Stimulated activated CD4-positive, alpha-beta T cell treated with anti-CD3 and anti-CD28 coated beads, Interleukin-12 subunit alpha, Interleukin-12 subunit beta, amount 100 ng/mL, for 4 hours (primary cell): ENCODE results near the gene LRRC4.

ENCODE experiments used
- DNase-seq: peaks from one replicate; pipeline ENCODE4 v3.0.0-alpha.2; 2020

LRRC4 gene

DNA sequence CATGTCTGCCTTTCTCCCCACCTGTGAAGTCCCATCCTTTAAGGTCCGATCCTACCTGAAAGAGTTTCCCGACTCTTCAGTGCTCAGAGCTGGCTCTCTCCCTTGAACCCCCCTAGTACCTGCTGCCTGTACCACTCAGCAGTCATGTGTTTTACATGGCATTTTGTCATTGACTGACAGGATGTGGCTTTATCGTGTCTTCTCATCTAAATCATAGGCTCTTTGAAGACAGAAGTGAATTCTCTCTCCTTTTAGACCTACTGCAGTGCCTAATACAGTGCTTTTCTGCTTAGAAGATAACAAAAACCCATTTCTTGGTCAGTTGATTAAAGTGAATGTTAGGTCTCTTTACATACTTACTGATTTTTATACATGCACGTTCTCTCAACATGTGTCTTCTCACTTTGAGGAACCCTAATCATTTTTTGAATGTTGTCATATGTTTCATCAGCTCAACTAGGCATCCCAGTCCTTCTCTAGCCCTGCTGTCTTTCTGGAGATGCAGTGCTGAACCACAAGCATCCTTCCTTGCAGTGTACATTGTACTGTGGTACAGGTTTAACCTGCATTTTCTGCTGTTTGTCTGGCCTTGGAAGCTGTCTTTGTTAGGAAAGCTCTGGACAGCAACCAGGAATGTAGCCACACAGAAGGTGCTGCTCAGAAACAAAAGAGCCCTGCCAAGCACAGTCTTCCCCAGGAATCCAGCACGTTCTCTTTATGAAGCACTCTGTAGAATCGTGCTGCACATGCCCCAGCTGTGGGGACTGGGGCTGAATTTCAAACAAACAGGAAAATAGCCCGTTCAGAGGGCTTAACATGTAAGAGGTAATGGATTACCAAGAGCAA, 28.1 kb upstream of the LRRC4 start:
- DNase-seq: no peak

DNA sequence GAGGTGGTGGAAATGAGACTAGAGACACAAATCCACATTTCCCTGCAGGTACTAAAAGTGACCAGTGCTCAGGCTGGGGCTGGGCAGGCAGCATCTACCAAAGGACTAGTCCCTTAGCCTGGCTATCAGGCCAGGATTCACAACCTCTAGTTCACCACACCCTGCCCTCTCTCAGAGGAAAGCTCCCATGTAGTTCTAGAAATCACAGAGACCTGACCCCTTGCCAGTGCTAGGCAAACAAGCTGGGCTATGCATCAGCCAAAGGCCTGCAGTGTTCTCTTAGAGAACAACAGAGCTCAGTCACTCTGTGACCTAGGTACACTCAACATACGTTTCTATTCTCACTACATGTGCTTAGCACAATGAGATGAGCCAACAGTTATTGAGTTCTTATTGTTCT, 26.7 kb upstream of the LRRC4 start:
- no peak for DNase-seq

GRCh38 chr7:128056901-128057300, 25.7 kb upstream of the LRRC4 start:
- no peak for DNase-seq

DNA sequence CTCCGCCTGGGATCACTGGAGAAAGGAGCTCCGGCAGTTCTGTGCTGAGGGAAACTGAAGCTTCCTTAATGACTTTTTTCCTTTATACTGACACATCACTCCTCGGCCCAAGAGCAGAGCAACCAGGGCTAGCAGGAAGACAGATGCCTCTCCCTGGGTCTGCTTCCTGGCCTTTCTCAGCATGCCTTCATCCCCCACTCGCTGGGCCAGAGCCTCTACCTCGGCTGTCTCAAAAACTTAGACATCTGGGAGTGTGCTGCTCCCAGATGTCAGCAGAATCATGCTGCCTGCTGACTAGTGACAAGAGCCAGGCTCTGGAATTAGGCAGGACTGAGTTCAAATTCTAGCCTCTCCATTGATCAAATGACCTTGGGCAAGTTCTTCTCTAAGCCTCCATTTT, 24.4 kb upstream of the LRRC4 start:
- DNase-seq: no peak

- DNase-seq: no peak
These were observed 23.3 kb upstream of the LRRC4 start for GRCh38 chr7:128054511-128054910.

DNA sequence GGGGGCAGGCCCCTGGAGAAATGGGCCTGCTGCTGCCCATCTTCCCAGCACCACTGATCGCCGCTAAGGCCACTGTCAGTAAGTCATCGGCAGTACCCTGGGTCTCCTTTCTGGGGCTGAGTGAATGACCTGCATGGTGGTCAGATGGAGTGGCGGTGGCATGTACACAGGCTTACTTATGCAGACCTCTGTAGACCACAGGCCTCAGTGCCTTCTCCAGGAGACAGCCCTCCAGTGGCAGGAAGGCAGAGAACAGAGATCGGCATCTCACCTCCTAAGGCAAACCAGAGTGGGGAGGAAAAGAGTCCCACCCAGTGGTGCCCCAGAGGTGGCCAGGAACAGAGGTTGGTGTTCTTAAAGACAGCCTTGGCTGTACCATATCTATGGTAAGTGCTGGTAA, 22.8 kb upstream of the LRRC4 start:
- no peak for DNase-seq

- no peak for DNase-seq
These were observed 21.8 kb upstream of the LRRC4 start for GRCh38 chr7:128053023-128053422.

DNA sequence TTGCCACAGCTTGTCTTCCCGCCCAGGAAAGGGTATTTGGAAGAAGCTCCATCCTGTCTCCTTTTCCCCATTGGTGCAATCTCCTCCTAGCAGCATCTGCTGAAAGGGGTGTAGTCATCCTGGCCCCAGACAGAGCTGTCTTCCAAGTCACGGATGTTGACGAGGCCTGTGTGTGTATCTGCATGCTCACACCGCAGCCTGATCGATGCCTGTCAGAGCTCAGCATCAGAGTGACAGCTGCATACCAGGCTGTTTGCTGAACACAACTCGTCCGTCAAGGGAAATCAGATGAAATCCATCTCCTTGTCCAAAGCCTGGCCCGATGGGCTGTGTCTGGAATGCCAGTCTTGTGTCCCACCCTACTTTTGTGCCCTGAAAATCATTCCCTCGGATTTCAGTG, 21.2 kb upstream of the LRRC4 start:
- no peak for DNase-seq

DNA sequence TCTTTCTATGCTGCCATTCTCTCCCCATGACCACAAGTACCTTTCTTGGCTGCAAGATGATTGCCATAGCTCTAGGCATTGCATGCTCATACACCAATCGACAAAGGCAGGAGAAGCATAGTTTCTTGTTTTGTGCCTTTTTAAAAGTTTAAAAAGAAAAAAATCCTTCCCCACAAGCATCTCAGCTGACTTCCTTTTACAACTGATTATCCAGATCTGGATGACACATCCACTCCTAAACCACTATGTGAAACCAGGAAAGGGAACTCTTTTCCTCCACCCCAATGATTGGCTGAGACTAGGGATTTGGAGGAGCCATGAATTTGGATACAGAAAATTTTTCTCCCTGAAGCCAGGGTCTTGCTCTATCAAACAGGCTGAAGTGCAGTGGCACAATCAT, 14.5 kb upstream of the LRRC4 start:
- DNase-seq: no peak

- DNase-seq: no peak
These were observed 13.9 kb upstream of the LRRC4 start for GRCh38 chr7:128045158-128045557.

DNA sequence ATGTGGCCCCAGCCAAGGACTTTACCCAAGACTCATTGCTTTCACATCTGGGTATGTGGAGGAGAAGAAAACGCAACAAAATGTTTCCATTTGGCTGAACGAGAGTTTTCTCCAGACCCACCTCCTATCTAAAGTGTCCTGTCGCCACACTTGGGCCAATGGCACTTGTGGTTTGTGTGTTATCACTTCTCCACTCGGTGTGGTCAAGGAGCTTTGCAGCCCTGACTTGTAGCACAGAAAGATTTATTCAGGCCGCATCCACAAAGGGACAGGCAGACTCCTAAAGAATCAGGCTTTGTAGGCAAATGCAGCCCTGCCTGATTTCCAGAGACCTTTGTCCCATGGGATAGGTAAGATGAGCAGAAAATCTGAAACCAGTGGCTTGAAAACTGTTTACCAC, 12.8 kb upstream of the LRRC4 start:
- DNase-seq: no peak

GRCh38 chr7:128042012-128042411, 10.8 kb upstream of the LRRC4 start:
- DNase-seq: no peak

- DNase-seq: no peak
These were observed 10.0 kb upstream of the LRRC4 start for GRCh38 chr7:128041203-128041602.

- no peak for DNase-seq
These were observed 9.0 kb upstream of the LRRC4 start for GRCh38 chr7:128040205-128040604.

DNA sequence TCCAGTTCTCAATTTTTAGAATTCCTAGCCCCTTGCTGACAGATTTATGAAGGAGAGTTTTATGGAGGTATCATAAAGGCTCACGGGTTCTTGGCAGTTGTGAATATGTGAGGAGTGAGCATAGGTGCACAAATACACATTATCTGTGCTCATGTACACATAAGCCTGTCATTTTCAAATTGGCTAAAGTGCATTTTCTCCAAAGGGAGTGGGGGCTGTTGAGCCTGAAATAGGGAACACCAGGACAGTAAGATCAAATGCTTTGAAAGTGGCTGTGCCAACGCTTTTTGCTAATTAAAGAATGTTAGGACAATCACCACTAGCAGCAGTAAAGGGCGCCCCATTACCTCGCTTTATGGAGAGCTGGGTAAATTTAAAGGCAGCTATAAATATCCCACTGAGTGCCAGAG, 8.3 kb upstream of the LRRC4 start:
- no peak for DNase-seq

DNA sequence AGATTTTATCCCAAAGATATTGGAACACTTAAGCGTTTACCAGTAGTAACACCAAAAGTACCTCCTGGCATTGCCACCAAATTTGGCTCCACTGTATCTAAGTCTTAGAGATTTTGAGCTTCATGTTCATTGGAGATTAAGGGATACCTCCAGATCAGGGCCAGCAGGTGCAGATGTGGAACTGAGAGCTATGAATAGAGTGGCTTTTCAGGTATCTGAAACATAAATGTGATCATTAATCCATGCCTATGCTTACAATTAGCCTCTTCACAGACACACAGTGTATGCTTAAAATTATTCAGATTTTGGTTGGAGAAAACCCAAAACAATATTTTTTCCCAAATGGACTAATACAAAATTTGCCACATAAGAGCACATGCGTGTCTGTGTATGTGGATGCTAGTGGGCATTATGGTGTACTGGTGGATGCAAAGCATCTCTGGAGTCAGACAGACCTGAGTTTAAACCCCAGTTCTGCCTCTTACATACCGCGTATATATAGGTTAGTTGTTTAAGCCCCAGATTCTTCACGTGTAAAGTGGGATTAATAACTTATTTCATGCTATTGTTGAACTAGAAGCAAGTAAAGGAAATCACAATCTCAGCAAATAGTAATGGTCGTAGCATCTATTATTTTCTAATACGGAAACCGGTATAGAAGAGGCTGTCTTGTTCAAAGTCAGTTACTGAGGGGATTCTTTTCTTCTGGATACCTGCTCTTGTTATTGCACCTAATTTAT, 6.8 kb upstream of the LRRC4 start:
- DNase-seq: no peak

GRCh38 chr7:128037081-128037480, 5.8 kb upstream of the LRRC4 start:
- DNase-seq: no peak

DNA sequence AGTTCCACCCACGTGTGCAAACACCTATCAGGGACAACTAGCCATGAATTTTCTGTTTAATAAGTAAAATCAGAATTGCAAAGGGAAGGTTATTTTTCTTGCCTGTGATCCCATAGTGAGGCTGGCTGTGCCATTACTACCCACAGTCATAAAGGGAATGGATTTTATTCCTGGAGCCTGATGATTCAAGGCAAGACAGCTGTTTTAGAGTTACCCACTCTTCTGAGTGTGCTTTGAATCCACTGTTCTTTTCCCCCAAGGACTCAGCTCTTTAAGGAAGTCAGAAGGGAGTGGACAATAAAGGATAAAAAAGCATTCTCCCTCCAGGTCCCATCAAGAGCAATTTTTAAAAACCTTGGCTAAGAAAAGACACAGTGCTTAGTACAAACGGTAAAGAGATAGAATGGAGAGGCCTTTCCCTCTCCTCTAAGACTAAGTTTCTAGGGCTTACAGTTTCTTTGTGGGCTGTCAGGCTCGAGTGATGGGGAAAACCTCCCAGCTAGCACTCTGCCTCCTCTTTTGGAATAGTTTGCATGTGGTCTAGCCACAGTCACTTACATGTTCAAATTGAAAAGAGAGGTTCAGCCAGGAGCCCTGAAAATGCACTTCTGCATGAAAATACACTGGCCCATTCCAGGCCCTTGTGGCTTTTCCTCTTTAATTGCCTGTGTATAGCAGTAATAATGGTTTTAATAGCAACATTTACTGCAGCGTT, 5.1 kb upstream of the LRRC4 start:
- no peak for DNase-seq

DNA sequence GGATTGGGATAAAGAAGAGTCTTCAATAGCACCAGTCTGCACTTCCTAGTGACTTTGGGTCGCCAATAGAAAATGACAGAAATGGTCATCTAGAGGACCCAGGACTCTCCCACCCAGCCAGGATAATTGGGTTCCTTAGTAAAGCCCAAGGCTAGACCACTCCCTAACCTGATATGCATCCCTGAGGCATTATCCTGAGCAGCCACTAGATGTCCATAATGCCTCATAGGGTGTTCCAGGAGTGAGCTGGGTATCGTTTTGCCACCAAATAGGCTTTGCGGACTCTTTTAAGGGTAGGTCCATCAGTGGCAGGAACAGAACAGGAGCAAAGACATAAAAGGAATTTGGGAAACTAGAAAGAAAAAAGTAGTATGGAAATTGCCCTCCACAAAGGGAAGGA, 4.5 kb upstream of the LRRC4 start:
- no peak for DNase-seq

DNA sequence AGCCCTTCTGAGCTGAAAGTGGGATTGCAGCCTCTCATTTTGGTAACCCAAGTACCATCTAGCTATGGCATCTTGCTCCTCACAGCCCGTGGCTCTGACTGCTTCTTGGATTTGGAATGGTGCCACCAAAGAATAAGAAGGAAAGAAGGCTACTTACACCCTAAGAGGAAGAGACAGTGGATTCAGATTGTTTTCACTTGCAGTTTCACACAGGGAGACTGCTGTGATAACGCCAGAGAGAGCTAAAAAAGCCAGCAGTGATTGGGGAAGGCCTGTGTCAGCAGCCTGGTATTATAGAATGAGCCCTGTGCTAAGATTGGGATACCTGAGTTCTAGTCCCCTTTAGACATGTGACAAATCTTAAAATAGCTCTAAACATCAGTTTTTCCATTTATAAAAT, 3.6 kb upstream of the LRRC4 start:
- DNase-seq: no peak

DNA sequence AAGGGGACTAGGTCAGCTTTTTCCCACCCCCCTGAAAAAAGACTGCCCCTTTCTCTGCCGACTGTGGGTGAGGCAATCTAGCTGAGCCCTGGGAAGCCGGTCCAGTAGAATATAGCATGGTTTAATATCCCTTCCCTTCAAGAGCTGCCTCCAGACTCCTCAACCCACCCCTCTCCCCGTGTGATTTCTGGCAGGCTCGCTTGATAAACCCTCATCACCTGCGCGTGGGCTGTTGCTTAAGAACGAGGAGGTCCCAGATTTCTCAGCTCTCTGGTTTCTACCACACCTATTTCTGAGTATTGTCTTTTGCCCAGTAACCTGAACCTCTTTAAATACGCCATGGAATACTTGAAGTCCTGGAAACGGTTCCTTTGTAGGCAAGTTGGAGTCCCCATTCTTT, 2.0 kb upstream of the LRRC4 start:
- no peak for DNase-seq

- DNase-seq: peak; percentile 12
These were observed 1.5 kb upstream of the LRRC4 start for GRCh38 chr7:128032605-128033235.

DNA sequence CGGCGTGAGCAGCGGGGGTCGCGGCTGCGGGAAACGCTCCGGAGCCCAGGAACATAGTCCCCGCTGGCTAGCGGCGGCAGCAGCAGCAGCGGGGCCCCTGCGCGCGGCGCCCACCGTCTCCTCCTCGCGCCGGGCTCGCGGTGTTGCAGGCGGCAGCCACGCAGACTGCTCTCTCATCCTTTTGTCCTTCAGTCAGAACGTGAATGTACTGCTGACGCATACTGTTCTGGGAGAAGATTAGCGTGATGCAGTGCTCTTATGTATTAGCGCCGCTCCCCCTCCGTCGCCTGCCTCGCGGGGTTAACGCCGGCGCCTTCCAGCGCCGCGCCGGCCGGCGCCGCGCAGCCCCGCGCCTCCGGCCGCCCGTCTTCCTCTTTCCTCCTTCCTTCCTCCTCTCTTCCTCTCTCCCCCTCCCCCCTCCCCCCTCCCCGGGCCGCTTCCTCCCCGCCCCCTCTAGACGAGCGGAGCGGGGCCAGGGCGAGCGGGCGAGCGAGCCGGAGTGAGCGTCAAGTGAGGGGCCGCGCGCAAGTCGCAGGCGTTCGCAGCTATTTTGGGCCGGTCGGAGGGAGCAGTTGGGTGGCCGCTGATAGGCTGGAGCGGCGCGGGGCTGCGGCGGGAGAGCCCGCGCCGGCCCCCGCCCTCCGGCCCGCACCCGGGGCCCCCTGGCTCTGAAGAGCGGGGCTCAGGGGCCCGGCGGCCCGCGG, 816 bp upstream of the LRRC4 start:
- DNase-seq: peak; percentile 51
